Measurements from ENCODE around the gene KLK12. TPM values are rescaled to one million over a fixed set of nuclear protein-coding genes. Genes with fewer than 3 reads are reported as not detected.

The KLK12 gene
- polyA plus RNA-seq, 1 donor (not counting 4 experiments of a cell fraction or from before 2014, with no cell fraction given) = not detected

- Histone ChIP-seq H3K79me2 (ENCODE audit: control insufficient read depth, insufficient read depth, low read length) (no peaks in the 10 kb centered on the region), H3K27me3 (ENCODE audit: control insufficient read depth, extremely low read depth, insufficient read depth, low read length) (peaks cover 3% of the 10 kb centered on the region), H3K4me3 (ENCODE audit: control insufficient read depth in 2 of 3, extremely low read depth in 1 of 3, insufficient read depth in 2 of 3, low read depth in 1 of 3, low read length in 3 of 3) (no peak overlapping the region), H3K27ac (ENCODE audit: control insufficient read depth, insufficient read depth, low read length) (no peak overlapping the region), H3K36me3 (ENCODE audit: control insufficient read depth in 2 of 2, extremely low read depth in 1 of 2, insufficient read depth in 2 of 2, low read length in 2 of 2) (no peaks in the 10 kb centered on the region), H3K4me1 (ENCODE audit: control insufficient read depth, extremely low read depth, insufficient read depth, low read length) (peaks cover 7% of the 10 kb centered on the region), H3K9me3 (ENCODE audit: control insufficient read depth, low read depth, low read length) (no peaks in the 10 kb centered on the region), H2AFZ (ENCODE audit: control insufficient read depth, low read length) (no peak overlapping the region), H3K9me1 (ENCODE audit: control insufficient read depth, extremely low read depth, insufficient read depth, low read length) (no peaks in the 10 kb centered on the region), H3K4me2 (ENCODE audit: control insufficient read depth, extremely low read depth, insufficient read depth, low read depth, low read length) (no peak overlapping the region), H3K9ac (ENCODE audit: control insufficient read depth, extremely low read depth, insufficient read depth, low read length) (no peak overlapping the region), H4K20me1 (ENCODE audit: control insufficient read depth, extremely low read depth, insufficient read depth, low read length) (no peaks in the 10 kb centered on the region)
- TF ChIP-seq CTCF (optimal IDR thresholded peaks at IDR 0.05 in 1 of 3, IDR thresholded peaks at IDR 0.05 in 1 of 3, conservative IDR thresholded peaks at IDR 0.05 in 1 of 3; ENCODE audit: extremely low read depth in 1 of 3, insufficient read depth in 2 of 3, low read length in 3 of 3) (no peak), EZH2 (IDR thresholded peaks at IDR 0.05; ENCODE audit: low read length) (no peak)
- dilution Hi-C loops (cut with MboI; ENCODE audit: extremely low pct_ligation_motif_present, low sequenced_read_pairs) = no loop called here
- DNase-seq (ENCODE audit: low read depth, low spot score) = no peak
- no peak for FAIRE-seq
Measured at GRCh38 chr19:51031880-51032225, 2.9 kb downstream of the KLK12 start.

GRCh38 chr19:51031220-51031879 is 3.5 kb downstream of the KLK12 start:
- dilution Hi-C loops (cut with MboI; ENCODE audit: extremely low pct_ligation_motif_present, low sequenced_read_pairs) = no loop called here

More at GRCh38 chr19:51031220-51031879, 3.5 kb downstream of the KLK12 start:
- Histone ChIP-seq H3K27ac (ENCODE audit: control insufficient read depth, insufficient read depth, low read length) (no peak overlapping the region), H4K20me1 (ENCODE audit: control insufficient read depth, extremely low read depth, insufficient read depth, low read length) (no peaks in the 10 kb centered on the region), H3K4me2 (ENCODE audit: control insufficient read depth, extremely low read depth, insufficient read depth, low read depth, low read length) (no peak overlapping the region), H3K9ac (ENCODE audit: control insufficient read depth, extremely low read depth, insufficient read depth, low read length) (no peak overlapping the region), H3K4me1 (ENCODE audit: control insufficient read depth, extremely low read depth, insufficient read depth, low read length) (peaks cover 12% of the 10 kb centered on the region), H3K4me3 (ENCODE audit: control insufficient read depth in 2 of 3, extremely low read depth in 1 of 3, insufficient read depth in 2 of 3, low read depth in 1 of 3, low read length in 3 of 3) (no peak overlapping the region), H3K9me3 (ENCODE audit: control insufficient read depth, low read depth, low read length) (no peaks in the 10 kb centered on the region), H3K27me3 (ENCODE audit: control insufficient read depth, extremely low read depth, insufficient read depth, low read length) (peaks cover 3% of the 10 kb centered on the region), H3K9me1 (ENCODE audit: control insufficient read depth, extremely low read depth, insufficient read depth, low read length) (no peaks in the 10 kb centered on the region), H3K36me3 (ENCODE audit: control insufficient read depth in 2 of 2, extremely low read depth in 1 of 2, insufficient read depth in 2 of 2, low read length in 2 of 2) (no peaks in the 10 kb centered on the region), H3K79me2 (ENCODE audit: control insufficient read depth, insufficient read depth, low read length) (no peaks in the 10 kb centered on the region), H2AFZ (ENCODE audit: control insufficient read depth, low read length) (no peak overlapping the region)
- DNase-seq (ENCODE audit: low read depth, low spot score) (no peak), FAIRE-seq (no peak)
- no peak for TF ChIP-seq EZH2 (IDR thresholded peaks at IDR 0.05; ENCODE audit: low read length)
- no peak for TF ChIP-seq CTCF (optimal IDR thresholded peaks at IDR 0.05 in 1 of 3, IDR thresholded peaks at IDR 0.05 in 1 of 3, conservative IDR thresholded peaks at IDR 0.05 in 1 of 3; ENCODE audit: extremely low read depth in 1 of 3, insufficient read depth in 2 of 3, low read length in 3 of 3)
